ENCODE data around the gene SLC43A2. TPM values are rescaled to one million over a fixed set of nuclear protein-coding genes. Genes with fewer than 3 reads are reported as not detected.
"Not testable (repeated sequence)": the region's sequence is repeated elsewhere in the genome, so short reads cannot be mapped to it uniquely, and the experiment has no call there.

Gene SLC43A2
- 10 to 100 TPM; 14.0 to 18.6 TPM for total RNA-seq
- polyA plus RNA-seq (2013, experiment 1 of 2): 11.6 TPM
- 10.1 TPM for polyA plus RNA-seq (2013, experiment 2 of 2)
- long read RNA-seq, experiment 1, partial matches to known transcripts: 2 of 6 reads
- long read RNA-seq, experiment 1, other reads (novel, unspliced or antisense): 4 of 6 reads
- long read RNA-seq, experiment 2, full-length matches to known transcripts: 25 of 41 reads
- long read RNA-seq, experiment 2, partial matches to known transcripts: 7 of 41 reads
- long read RNA-seq, experiment 2, other reads (novel, unspliced or antisense): 9 of 41 reads
- long read RNA-seq, experiment 3, full-length matches to known transcripts: 66 of 93 reads
- long read RNA-seq, experiment 3, partial matches to known transcripts: 8 of 93 reads
- long read RNA-seq, experiment 3, other reads (novel, unspliced or antisense): 19 of 93 reads
- long read RNA-seq, experiment 4: 0 reads

DNA sequence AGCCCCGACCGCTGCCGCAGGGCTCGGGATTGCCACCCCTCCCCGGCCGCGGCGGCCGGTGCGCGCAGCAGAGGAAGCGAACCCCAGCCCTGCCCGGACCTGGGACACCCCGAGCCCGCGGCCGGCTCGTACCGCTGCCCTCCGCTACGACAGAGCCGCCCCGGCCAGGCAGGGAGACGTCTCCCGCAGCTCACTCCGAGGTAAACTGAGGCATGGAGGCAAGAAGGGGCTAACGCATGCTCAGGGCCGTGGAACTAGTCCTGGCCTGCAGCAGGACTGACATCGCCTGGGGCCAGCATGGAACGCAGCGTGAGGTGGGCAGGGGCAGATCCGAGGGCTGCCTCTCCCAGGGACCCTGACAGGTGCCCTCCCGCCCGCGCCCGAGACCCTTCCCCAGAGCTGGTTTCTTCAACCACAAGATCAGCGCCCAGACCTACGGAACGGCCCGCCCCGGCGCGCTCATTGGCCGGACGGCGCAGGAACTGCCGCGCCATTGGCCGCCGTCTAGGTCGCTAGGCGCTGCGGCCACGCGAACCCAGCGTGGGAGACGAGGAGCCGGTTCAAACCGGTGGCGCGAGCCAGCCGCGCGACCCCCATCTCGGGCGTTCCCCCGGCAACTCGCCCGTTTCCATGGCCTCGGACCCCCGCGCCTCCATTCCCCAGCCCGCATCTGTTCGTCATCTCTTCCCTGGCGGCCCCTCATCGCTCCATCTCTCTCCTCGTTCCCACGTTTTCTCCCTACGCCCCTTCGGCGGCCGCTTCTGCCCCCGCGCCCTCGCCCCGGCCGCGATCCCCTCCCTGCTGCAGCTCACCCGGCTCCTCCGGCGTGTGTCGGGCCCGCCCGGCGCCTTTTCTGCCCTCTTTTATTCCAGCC is at the start of gene SLC43A2:
Gene SLC43A2, minus strand, starts transcription at position 853 of the 874 bp plus-strand sequence. CDS start 960 bp downstream, outside the sequence.
- H3K27me3 ChIP-seq (ENCODE audit: control insufficient read depth, insufficient read depth, low read length, poor library complexity, severe bottlenecking): peaks cover 24% of the 10 kb centered on the region
- peak within 1 kb of the TSS; percentile 66 for H3K9ac ChIP-seq (ENCODE audit: extremely low read depth, low read length, poor library complexity, severe bottlenecking)
- Mint-ChIP-seq H3K4me3 (peak within 1 kb of the TSS; percentile 79), H3K27me3 (ENCODE audit: insufficient read depth) (peaks cover 32% of the 10 kb centered on the region), H3K36me3 (ENCODE audit: low read depth) (no peaks in the 10 kb centered on the region), H3K9me3 (no peaks in the 10 kb centered on the region), H3K27ac (peak within 1 kb of the TSS; percentile 92), H3K4me1 (peaks cover 17% of the 10 kb centered on the region)
- DNase-seq: peak; percentile 98
- H3K4me3 ChIP-seq (ENCODE audit: low read length): peak within 1 kb of the TSS; percentile 76
- TF ChIP-seq, protein P1, sequence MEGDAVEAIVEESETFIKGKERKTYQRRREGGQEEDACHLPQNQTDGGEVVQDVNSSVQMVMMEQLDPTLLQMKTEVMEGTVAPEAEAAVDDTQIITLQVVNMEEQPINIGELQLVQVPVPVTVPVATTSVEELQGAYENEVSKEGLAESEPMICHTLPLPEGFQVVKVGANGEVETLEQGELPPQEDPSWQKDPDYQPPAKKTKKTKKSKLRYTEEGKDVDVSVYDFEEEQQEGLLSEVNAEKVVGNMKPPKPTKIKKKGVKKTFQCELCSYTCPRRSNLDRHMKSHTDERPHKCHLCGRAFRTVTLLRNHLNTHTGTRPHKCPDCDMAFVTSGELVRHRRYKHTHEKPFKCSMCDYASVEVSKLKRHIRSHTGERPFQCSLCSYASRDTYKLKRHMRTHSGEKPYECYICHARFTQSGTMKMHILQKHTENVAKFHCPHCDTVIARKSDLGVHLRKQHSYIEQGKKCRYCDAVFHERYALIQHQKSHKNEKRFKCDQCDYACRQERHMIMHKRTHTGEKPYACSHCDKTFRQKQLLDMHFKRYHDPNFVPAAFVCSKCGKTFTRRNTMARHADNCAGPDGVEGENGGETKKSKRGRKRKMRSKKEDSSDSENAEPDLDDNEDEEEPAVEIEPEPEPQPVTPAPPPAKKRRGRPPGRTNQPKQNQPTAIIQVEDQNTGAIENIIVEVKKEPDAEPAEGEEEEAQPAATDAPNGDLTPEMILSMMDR (conservative IDR thresholded peaks at IDR 0.05): no peak
- H3K27ac ChIP-seq (ENCODE audit: low read depth, low read length): peak within 1 kb of the TSS; percentile 95
- no peaks in the 10 kb centered on the region for H3K9me3 ChIP-seq (ENCODE audit: control insufficient read depth, low read length)
- 0 to 1% methylated on average over 62 to 95 of the region's 95 CpGs for WGBS, 2 experiments (ENCODE audit: insufficient coverage in 1 of 2, insufficient read length in 1 of 2)
- no peaks in the 10 kb centered on the region for H3K4me1 ChIP-seq (ENCODE audit: control insufficient read depth, insufficient read depth, low read length)
- no peaks in the 10 kb centered on the region for H3K36me3 ChIP-seq (ENCODE audit: control insufficient read depth, insufficient read depth, low read length)

DNA sequence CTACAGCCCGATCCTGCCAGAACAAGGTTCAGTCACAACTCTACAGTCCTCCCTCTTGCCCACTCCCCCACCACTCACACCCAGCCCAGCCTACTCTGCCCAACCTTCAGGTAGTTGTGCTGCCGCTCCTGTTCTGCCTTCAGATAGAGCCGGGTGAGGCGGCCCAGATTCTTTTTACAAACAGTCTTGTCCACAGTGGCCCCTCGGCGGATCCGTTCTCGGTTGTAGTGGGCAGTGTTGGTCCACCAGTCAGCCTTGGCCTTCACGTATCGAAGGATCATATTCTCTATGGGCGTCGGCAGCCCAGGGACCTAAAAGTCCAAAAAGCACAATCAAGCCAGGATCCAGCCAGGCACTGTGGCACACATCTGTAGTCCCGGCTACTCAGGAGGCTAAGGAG is 47.8 kb upstream of the SLC43A2 start:
- Mint-ChIP-seq H3K27ac (no peak overlapping the region), H3K27me3 (ENCODE audit: insufficient read depth) (no peaks in the 10 kb centered on the region), H3K4me3 (no peak overlapping the region), H3K4me1 (no peaks in the 10 kb centered on the region), H3K36me3 (ENCODE audit: low read depth) (peaks cover 93% of the 10 kb centered on the region), H3K9me3 (no peaks in the 10 kb centered on the region)
- H3K4me1 ChIP-seq (ENCODE audit: control insufficient read depth, insufficient read depth, low read length): no peaks in the 10 kb centered on the region
- peaks cover 93% of the 10 kb centered on the region for H3K36me3 ChIP-seq (ENCODE audit: control insufficient read depth, insufficient read depth, low read length)
- no peak overlapping the region for H3K4me3 ChIP-seq (ENCODE audit: low read length)
- DNase-seq: no peak
- H3K9ac ChIP-seq (ENCODE audit: extremely low read depth, low read length, poor library complexity, severe bottlenecking): no peak overlapping the region
- no peak overlapping the region for H3K27ac ChIP-seq (ENCODE audit: low read depth, low read length)
- 97 to 99% methylated on average over 13 of the region's 13 CpGs for WGBS, 2 experiments (ENCODE audit: insufficient coverage in 1 of 2, insufficient read length in 1 of 2)
- H3K27me3 ChIP-seq (ENCODE audit: control insufficient read depth, insufficient read depth, low read length, poor library complexity, severe bottlenecking): no peaks in the 10 kb centered on the region
- no peaks in the 10 kb centered on the region for H3K9me3 ChIP-seq (ENCODE audit: control insufficient read depth, low read length)
- TF ChIP-seq, protein P1 (conservative IDR thresholded peaks at IDR 0.05): no peak

DNA sequence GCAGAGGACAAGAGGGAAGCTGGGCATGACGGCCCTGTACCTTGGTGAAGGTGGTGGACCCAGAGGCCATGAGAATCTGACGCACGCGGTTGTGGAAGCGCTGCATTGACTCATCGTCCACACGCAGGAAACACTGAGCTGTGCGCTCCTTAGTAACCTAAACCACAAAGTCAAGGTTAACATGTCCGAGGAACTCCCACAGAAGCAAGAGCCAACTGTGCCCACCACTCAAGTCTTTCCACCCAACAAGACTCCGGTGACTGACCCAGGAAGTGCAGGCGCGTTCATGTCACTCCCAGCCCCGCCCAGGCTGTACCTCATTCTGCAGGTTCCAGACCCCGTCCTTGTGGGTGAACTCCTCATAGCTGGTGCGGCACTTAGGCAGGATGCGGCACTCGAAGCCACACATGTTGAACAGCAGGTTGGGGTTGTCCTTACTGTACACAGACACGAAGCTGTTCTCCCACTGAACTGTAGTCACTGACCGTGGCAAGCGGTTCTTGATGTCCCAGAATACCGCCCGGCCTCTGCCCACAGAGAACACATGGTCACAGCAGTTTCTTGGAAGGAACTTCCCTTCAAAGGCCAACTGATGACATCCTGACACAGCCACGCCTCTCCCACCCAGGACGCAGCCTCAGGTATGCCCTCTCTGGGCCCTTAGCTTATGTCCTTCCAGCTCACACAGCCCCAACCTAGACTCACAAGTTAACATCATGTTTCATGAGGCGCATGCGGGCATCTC is 44.6 kb upstream of the SLC43A2 start:
- H3K27ac Mint-ChIP-seq: no peak overlapping the region
- H3K27me3 Mint-ChIP-seq (ENCODE audit: insufficient read depth): no peaks in the 10 kb centered on the region
- no peak overlapping the region for H3K4me3 Mint-ChIP-seq
- no peaks in the 10 kb centered on the region for H3K9me3 Mint-ChIP-seq
- TF ChIP-seq, protein P1 (conservative IDR thresholded peaks at IDR 0.05): no peak
- Histone ChIP-seq H3K4me3 (ENCODE audit: low read length) (no peak overlapping the region), H3K9ac (ENCODE audit: extremely low read depth, low read length, poor library complexity, severe bottlenecking) (no peak overlapping the region), H3K9me3 (ENCODE audit: control insufficient read depth, low read length) (no peaks in the 10 kb centered on the region), H3K27ac (ENCODE audit: low read depth, low read length) (no peak overlapping the region), H3K4me1 (ENCODE audit: control insufficient read depth, insufficient read depth, low read length) (no peaks in the 10 kb centered on the region), H3K27me3 (ENCODE audit: control insufficient read depth, insufficient read depth, low read length, poor library complexity, severe bottlenecking) (no peaks in the 10 kb centered on the region), H3K36me3 (ENCODE audit: control insufficient read depth, insufficient read depth, low read length) (peaks cover 88% of the 10 kb centered on the region)
- peaks cover 85% of the 10 kb centered on the region for H3K36me3 Mint-ChIP-seq (ENCODE audit: low read depth)
- H3K4me1 Mint-ChIP-seq: no peaks in the 10 kb centered on the region
- DNase-seq: no peak
- 96 to 97% methylated on average over 24 to 26 of the region's 26 CpGs for WGBS, 2 experiments (ENCODE audit: insufficient coverage in 1 of 2, insufficient read length in 1 of 2)

DNA sequence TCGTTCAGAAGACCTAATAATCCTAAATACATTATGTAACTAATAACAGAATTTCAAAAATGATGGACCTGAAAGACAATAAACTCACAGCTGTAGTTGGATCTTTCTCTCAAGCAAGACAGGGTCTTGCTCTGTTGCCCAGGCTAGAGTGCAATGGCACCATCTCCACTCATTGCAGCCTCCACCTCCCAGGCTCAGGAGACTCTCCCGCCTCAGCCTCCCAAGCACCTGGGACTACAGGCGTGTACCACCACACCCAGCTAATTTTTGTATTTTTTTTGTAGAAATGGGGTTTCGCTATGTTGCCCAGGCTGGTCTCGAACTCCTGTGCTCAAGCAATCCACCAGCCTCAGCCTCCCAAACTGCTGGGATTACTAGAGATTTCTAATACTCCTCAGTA is 35.3 kb upstream of the SLC43A2 start:
- H3K4me1 ChIP-seq (ENCODE audit: control insufficient read depth, insufficient read depth, low read length); H3K9ac ChIP-seq (ENCODE audit: extremely low read depth, low read length, poor library complexity, severe bottlenecking); H3K27ac Mint-ChIP-seq; H3K27me3 ChIP-seq (ENCODE audit: control insufficient read depth, insufficient read depth, low read length, poor library complexity, severe bottlenecking); H3K9me3 ChIP-seq (ENCODE audit: control insufficient read depth, low read length); H3K27ac ChIP-seq (ENCODE audit: low read depth, low read length); H3K9me3 Mint-ChIP-seq; H3K4me1 Mint-ChIP-seq; H3K4me3 Mint-ChIP-seq; H3K27me3 Mint-ChIP-seq (ENCODE audit: insufficient read depth); H3K4me3 ChIP-seq (ENCODE audit: low read length); DNase-seq: not testable (repeated sequence)
- 86% methylated on average over 5 of the region's 5 CpGs; no CpG with 5 or more reads in 1 of the 2 experiments for WGBS, 2 experiments (ENCODE audit: insufficient coverage in 1 of 2, insufficient read length in 1 of 2)
- peaks cover 86% of the 10 kb centered on the region for H3K36me3 Mint-ChIP-seq (ENCODE audit: low read depth)
- H3K36me3 ChIP-seq (ENCODE audit: control insufficient read depth, insufficient read depth, low read length): peaks cover 86% of the 10 kb centered on the region

All from endodermal cell (in vitro differentiated cells).